ENCODE results near the gene LRCH1. TPM values are rescaled to one million over a fixed set of nuclear protein-coding genes. Genes with fewer than 3 reads are reported as not detected.

LRCH1 gene
- total RNA-seq, 3 donors from 2014 or later = 13.5 to 16.4 (median 14.7) TPM

GRCh38 chr13:46647512-46648065 lies 94.6 kb downstream of the LRCH1 start:
- peaks cover 55% of the 10 kb centered on the region for H3K4me1 Mint-ChIP-seq (ENCODE audit: low read depth)
- DNase-seq = no peak
- H3K4me3 Mint-ChIP-seq = no peak overlapping the region
- H3K27me3 Mint-ChIP-seq (ENCODE audit: low read depth) = no peaks in the 10 kb centered on the region
- H3K9me3 Mint-ChIP-seq = no peaks in the 10 kb centered on the region
- peaks cover 6% of the 10 kb centered on the region for H3K36me3 Mint-ChIP-seq (ENCODE audit: insufficient read depth)
- no peak for ATAC-seq

GRCh38 chr13:46648166-46648607 lies 95.2 kb downstream of the LRCH1 start:
- Mint-ChIP-seq H3K27me3 (ENCODE audit: low read depth) (no peaks in the 10 kb centered on the region), H3K4me1 (ENCODE audit: low read depth) (peaks cover 52% of the 10 kb centered on the region), H3K36me3 (ENCODE audit: insufficient read depth) (peaks cover 9% of the 10 kb centered on the region), H3K9me3 (no peaks in the 10 kb centered on the region), H3K4me3 (no peak overlapping the region)
- ATAC-seq (peak in 1 of 2 donors; percentile 32), DNase-seq (no peak)

GRCh38 chr13:46649816-46650215 lies 96.8 kb downstream of the LRCH1 start:
- ATAC-seq (no peak), DNase-seq (no peak)
- H3K4me1 Mint-ChIP-seq (ENCODE audit: low read depth) = peaks cover 44% of the 10 kb centered on the region
- H3K4me3 Mint-ChIP-seq = no peak overlapping the region
- no peaks in the 10 kb centered on the region for H3K9me3 Mint-ChIP-seq
- H3K27me3 Mint-ChIP-seq (ENCODE audit: low read depth) = no peaks in the 10 kb centered on the region
- H3K36me3 Mint-ChIP-seq (ENCODE audit: insufficient read depth) = peaks cover 9% of the 10 kb centered on the region

GRCh38 chr13:46654951-46655350 lies 102.0 kb downstream of the LRCH1 start:
- Mint-ChIP-seq H3K4me1 (ENCODE audit: low read depth) (peaks cover 33% of the 10 kb centered on the region), H3K4me3 (no peak overlapping the region), H3K9me3 (no peaks in the 10 kb centered on the region), H3K36me3 (ENCODE audit: insufficient read depth) (peaks cover 15% of the 10 kb centered on the region), H3K27me3 (ENCODE audit: low read depth) (no peaks in the 10 kb centered on the region)
- ATAC-seq = no peak
- DNase-seq = no peak

GRCh38 chr13:46655377-46656180 lies 102.6 kb downstream of the LRCH1 start:
- Mint-ChIP-seq H3K9me3 (no peaks in the 10 kb centered on the region), H3K4me1 (ENCODE audit: low read depth) (peaks cover 29% of the 10 kb centered on the region), H3K36me3 (ENCODE audit: insufficient read depth) (peaks cover 16% of the 10 kb centered on the region), H3K27me3 (ENCODE audit: low read depth) (no peaks in the 10 kb centered on the region), H3K4me3 (no peak overlapping the region)
- DNase-seq (no peak), ATAC-seq (peak in 1 of 2 donors; percentile 48)

GRCh38 chr13:46656786-46657185 lies 103.8 kb downstream of the LRCH1 start:
- Mint-ChIP-seq H3K36me3 (ENCODE audit: insufficient read depth) (peaks cover 17% of the 10 kb centered on the region), H3K9me3 (no peaks in the 10 kb centered on the region), H3K4me3 (no peak overlapping the region), H3K27me3 (ENCODE audit: low read depth) (no peaks in the 10 kb centered on the region), H3K4me1 (ENCODE audit: low read depth) (peaks cover 25% of the 10 kb centered on the region)
- ATAC-seq (peak; percentile 71 to 83), DNase-seq (no peak)

- H3K4me1 Mint-ChIP-seq (ENCODE audit: low read depth) = peaks cover 40% of the 10 kb centered on the region
- H3K27me3 Mint-ChIP-seq (ENCODE audit: low read depth) = no peaks in the 10 kb centered on the region
- DNase-seq (no peak), ATAC-seq (no peak)
- H3K36me3 Mint-ChIP-seq (ENCODE audit: insufficient read depth) = peaks cover 11% of the 10 kb centered on the region
- no peak overlapping the region for H3K4me3 Mint-ChIP-seq
- no peaks in the 10 kb centered on the region for H3K9me3 Mint-ChIP-seq
Measured at GRCh38 chr13:46659413-46660065, 106.6 kb downstream of the LRCH1 start.

GRCh38 chr13:46660416-46660815 lies 107.4 kb downstream of the LRCH1 start:
- Mint-ChIP-seq H3K4me3 (no peak overlapping the region), H3K27me3 (ENCODE audit: low read depth) (no peaks in the 10 kb centered on the region), H3K4me1 (ENCODE audit: low read depth) (peaks cover 42% of the 10 kb centered on the region), H3K9me3 (no peaks in the 10 kb centered on the region), H3K36me3 (ENCODE audit: insufficient read depth) (peaks cover 11% of the 10 kb centered on the region)
- DNase-seq (no peak), ATAC-seq (no peak)

GRCh38 chr13:46660857-46661256 lies 107.9 kb downstream of the LRCH1 start:
- Mint-ChIP-seq H3K9me3 (no peaks in the 10 kb centered on the region), H3K4me1 (ENCODE audit: low read depth) (peaks cover 42% of the 10 kb centered on the region), H3K4me3 (no peak overlapping the region), H3K27me3 (ENCODE audit: low read depth) (no peaks in the 10 kb centered on the region), H3K36me3 (ENCODE audit: insufficient read depth) (peaks cover 11% of the 10 kb centered on the region)
- DNase-seq (no peak), ATAC-seq (no peak)

GRCh38 chr13:46662690-46663089 lies 109.7 kb downstream of the LRCH1 start:
- Mint-ChIP-seq H3K27me3 (ENCODE audit: low read depth) (no peaks in the 10 kb centered on the region), H3K9me3 (no peaks in the 10 kb centered on the region), H3K4me3 (no peak overlapping the region), H3K36me3 (ENCODE audit: insufficient read depth) (peaks cover 8% of the 10 kb centered on the region), H3K4me1 (ENCODE audit: low read depth) (peaks cover 47% of the 10 kb centered on the region)
- DNase-seq (no peak), ATAC-seq (no peak)

- Mint-ChIP-seq H3K4me3 (no peak overlapping the region), H3K36me3 (ENCODE audit: insufficient read depth) (peaks cover 8% of the 10 kb centered on the region), H3K27me3 (ENCODE audit: low read depth) (no peaks in the 10 kb centered on the region), H3K9me3 (no peaks in the 10 kb centered on the region), H3K4me1 (ENCODE audit: low read depth) (peaks cover 54% of the 10 kb centered on the region)
- DNase-seq = no peak
- ATAC-seq = no peak
Measured at GRCh38 chr13:46663206-46664037, 110.5 kb downstream of the LRCH1 start.

- ATAC-seq (no peak), DNase-seq (no peak)
- peaks cover 60% of the 10 kb centered on the region for H3K4me1 Mint-ChIP-seq (ENCODE audit: low read depth)
- H3K4me3 Mint-ChIP-seq = no peak overlapping the region
- H3K27me3 Mint-ChIP-seq (ENCODE audit: low read depth) = no peaks in the 10 kb centered on the region
- peaks cover 10% of the 10 kb centered on the region for H3K36me3 Mint-ChIP-seq (ENCODE audit: insufficient read depth)
- no peaks in the 10 kb centered on the region for H3K9me3 Mint-ChIP-seq
Measured at GRCh38 chr13:46664195-46664594, 111.2 kb downstream of the LRCH1 start.

GRCh38 chr13:46665248-46665632 lies 112.3 kb downstream of the LRCH1 start:
- ATAC-seq (no peak), DNase-seq (no peak)
- peaks cover 63% of the 10 kb centered on the region for H3K4me1 Mint-ChIP-seq (ENCODE audit: low read depth)
- no peaks in the 10 kb centered on the region for H3K9me3 Mint-ChIP-seq
- peaks cover 10% of the 10 kb centered on the region for H3K36me3 Mint-ChIP-seq (ENCODE audit: insufficient read depth)
- H3K4me3 Mint-ChIP-seq = no peak overlapping the region
- H3K27me3 Mint-ChIP-seq (ENCODE audit: low read depth) = no peaks in the 10 kb centered on the region

Data from activated T-cell treated with anti-CD3 and anti-CD28 coated beads, Interleukin-2, amount 50 U/mL, for 4 hours (primary cell).